Panc1 (cell line): ENCODE data around the gene HM13. TPM values are rescaled to one million over a fixed set of nuclear protein-coding genes. Genes with fewer than 3 reads are reported as not detected.

Experiments used
- ATAC-seq: fragments of 200-7000 bp; cut with Tn5 transposase; 2 replicates; pipeline ENCODE4 v1.9.1; 2020; ENCODE audit warnings: mild to moderate bottlenecking, moderate library complexity
- BruUV-seq: library from RNA; stranded (reverse); fragments of 400-500 nt; replicated peaks from 2 replicates; lab custom pipeline; 2021; lab: Mats Ljungman, UMichigan
- CTCF ChIA-PET: fragments of 300-600 bp; sonication (Branson Sonifier 250); formaldehyde crosslinking; loops from one replicate; lab custom pipeline; 2022; ENCODE audit warnings: antibody characterized with exemption; lab: Charles Lee
- POLR2A ChIA-PET: fragments of 300-600 bp; sonication (Branson Sonifier 250); formaldehyde crosslinking; loops from one replicate; lab custom pipeline; 2022; ENCODE audit warnings: antibody characterized with exemption; lab: Charles Lee
- DNase-seq: peaks from one replicate; pipeline ENCODE4 v3.0.0-alpha.2; 2010; ENCODE audit warnings: low read depth, low spot score
- H3K27ac ChIP-seq: 2 replicates; pipeline ENCODE4 v1.5.1; 2011; ENCODE audit warnings: mild to moderate bottlenecking, low read length, inconsistent platforms
- H3K27me3 ChIP-seq: fragments of 200-500 bp; sonication (Bioruptor generic); 2 replicates; pipeline ENCODE4 v1.6.0; 2014; ENCODE audit warnings: low read length, inconsistent platforms; ENCODE audit not compliant: control insufficient read depth, insufficient read depth
- H3K36me3 ChIP-seq: fragments of 200-500 bp; sonication (Bioruptor generic); 2 replicates; pipeline ENCODE4 v1.5.1; 2014; ENCODE audit warnings: inconsistent platforms, mild to moderate bottlenecking, low read length, moderate library complexity; ENCODE audit not compliant: control insufficient read depth, insufficient read depth
- H3K4me1 ChIP-seq: 2 replicates; pipeline ENCODE4 v1.5.1; 2011; ENCODE audit warnings: inconsistent platforms, mild to moderate bottlenecking, low read length, moderate library complexity; ENCODE audit not compliant: control insufficient read depth, insufficient read depth
- H3K4me3 ChIP-seq, 2 experiments: 2 replicates each; pipeline ENCODE4 v1.5.1; 2011 to 2012; ENCODE audit warnings: low read depth in 2 of 2, low read length in 2 of 2, mild to moderate bottlenecking in 2 of 2, inconsistent platforms in 1 of 2, moderate library complexity in 1 of 2
- H3K9me3 ChIP-seq: fragments of 200-500 bp; sonication (Bioruptor generic); 2 replicates; pipeline ENCODE4 v1.5.1; 2014; ENCODE audit warnings: low read depth, mild to moderate bottlenecking, inconsistent platforms, low read length, moderate library complexity; ENCODE audit not compliant: control insufficient read depth, insufficient read depth
- POLR2AphosphoS5 ChIP-seq: IDR thresholded peaks from 2 replicates; pipeline ENCODE4 v1.6.1; 2012; ENCODE audit warnings: mild to moderate bottlenecking, low read depth, low read length, moderate library complexity
- SIN3A ChIP-seq: IDR thresholded peaks from 2 replicates; pipeline ENCODE4 v1.6.1; 2012; ENCODE audit warnings: low read depth, mild to moderate bottlenecking, low read length, moderate library complexity, borderline replicate concordance; ENCODE audit not compliant: insufficient read depth
- TCF7L2 ChIP-seq: IDR thresholded peaks from 2 replicates; pipeline ENCODE4 v1.6.1; 2011; ENCODE audit warnings: mild to moderate bottlenecking, low read depth, low read length, inconsistent platforms
- in situ Hi-C: cut with HindIII; loops from 2 replicates; pipeline ENCODE4 v1.10.0; 2016; ENCODE audit warnings: low sequenced_read_pairs, low pct_unique_long_range_greater_than_20kb
- intact Hi-C: fragments of 100-400 bp; cut with micrococcal nuclease; formaldehyde crosslinking; loops from one replicate; pipeline ENCODE4 v1.10.0; 2022; ENCODE audit not compliant: unreplicated experiment
- total RNA-seq: library from RNA; stranded (reverse); gene quantifications from one replicate; pipeline ENCODE4 v1.2.1, GENCODE V29; 2021; ENCODE audit not compliant: unreplicated experiment
- TF ChIP-seq, protein P1 (sequence below), 2 experiments: IDR thresholded peaks; 2 replicates each; pipeline ENCODE4 v1.6.1; 2011 to 2012; ENCODE audit warnings: low read depth in 2 of 2, control low read depth in 1 of 2, low read length in 1 of 2, mild to moderate bottlenecking in 1 of 2, moderate library complexity in 1 of 2; ENCODE audit not compliant: insufficient read depth in 1 of 2
- TF ChIP-seq, protein P2 (sequence below): fragments of 450-650 bp; IDR thresholded peaks from 2 replicates; pipeline ENCODE4 v1.5.1; 2017; ENCODE audit warnings: mild to moderate bottlenecking

Gene HM13
- total RNA-seq, 1 experiment from 2014 or later: 337 TPM

DNA sequence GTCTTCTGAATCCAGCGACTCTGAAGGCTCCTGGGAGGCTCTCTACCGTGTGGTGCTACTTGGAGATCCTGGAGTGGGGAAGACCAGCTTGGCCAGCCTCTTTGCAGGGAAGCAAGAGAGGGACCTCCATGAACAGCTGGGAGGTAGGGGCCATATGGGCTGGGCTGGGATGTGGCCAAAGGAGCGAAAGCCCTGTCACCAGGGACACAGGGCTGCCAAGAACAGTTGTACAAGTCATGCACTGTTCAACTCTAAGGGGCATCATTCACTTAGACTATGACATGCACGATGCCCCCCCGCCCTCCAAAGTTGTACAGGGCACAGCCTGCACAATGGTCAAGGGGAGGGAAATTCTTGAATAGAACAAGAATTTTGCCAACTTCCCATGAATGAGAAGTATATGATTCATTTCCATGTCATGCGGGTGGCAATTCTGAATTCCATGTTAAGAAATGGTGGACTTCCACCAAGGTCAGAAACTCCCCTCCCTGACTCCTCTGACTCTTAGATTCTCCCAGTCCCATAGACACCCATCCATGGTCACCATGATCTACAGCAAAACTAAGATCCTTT, 37.5 kb upstream of the HM13 start:
- ChIA-PET POLR2A (interaction anchor here (0.8 kb wide), 1 partner anchor 32 kb away, joined by 9 read pairs; no protein-coding TSS in a partner anchor), CTCF (no interaction called here)
- no peaks in the 10 kb centered on the region for H3K36me3 ChIP-seq
- in situ Hi-C loops (no loop called here), intact Hi-C loops (no loop called here)
- BruUV-seq: no TSS peak
- peaks cover 12% of the 10 kb centered on the region; the same call in 1 of the 2 replicates for H3K4me1 ChIP-seq
- H3K4me3 ChIP-seq: no peak overlapping the region
- no peak for DNase-seq
- 0 out of 2 replicates have a peak, but pooled peaks cover 2% of the 10 kb centered on the region for H3K27me3 ChIP-seq
- ATAC-seq: peak; percentile 20
- no peaks in the 10 kb centered on the region for H3K9me3 ChIP-seq
- no peak overlapping the region for H3K27ac ChIP-seq
- TF ChIP-seq, protein P1, sequence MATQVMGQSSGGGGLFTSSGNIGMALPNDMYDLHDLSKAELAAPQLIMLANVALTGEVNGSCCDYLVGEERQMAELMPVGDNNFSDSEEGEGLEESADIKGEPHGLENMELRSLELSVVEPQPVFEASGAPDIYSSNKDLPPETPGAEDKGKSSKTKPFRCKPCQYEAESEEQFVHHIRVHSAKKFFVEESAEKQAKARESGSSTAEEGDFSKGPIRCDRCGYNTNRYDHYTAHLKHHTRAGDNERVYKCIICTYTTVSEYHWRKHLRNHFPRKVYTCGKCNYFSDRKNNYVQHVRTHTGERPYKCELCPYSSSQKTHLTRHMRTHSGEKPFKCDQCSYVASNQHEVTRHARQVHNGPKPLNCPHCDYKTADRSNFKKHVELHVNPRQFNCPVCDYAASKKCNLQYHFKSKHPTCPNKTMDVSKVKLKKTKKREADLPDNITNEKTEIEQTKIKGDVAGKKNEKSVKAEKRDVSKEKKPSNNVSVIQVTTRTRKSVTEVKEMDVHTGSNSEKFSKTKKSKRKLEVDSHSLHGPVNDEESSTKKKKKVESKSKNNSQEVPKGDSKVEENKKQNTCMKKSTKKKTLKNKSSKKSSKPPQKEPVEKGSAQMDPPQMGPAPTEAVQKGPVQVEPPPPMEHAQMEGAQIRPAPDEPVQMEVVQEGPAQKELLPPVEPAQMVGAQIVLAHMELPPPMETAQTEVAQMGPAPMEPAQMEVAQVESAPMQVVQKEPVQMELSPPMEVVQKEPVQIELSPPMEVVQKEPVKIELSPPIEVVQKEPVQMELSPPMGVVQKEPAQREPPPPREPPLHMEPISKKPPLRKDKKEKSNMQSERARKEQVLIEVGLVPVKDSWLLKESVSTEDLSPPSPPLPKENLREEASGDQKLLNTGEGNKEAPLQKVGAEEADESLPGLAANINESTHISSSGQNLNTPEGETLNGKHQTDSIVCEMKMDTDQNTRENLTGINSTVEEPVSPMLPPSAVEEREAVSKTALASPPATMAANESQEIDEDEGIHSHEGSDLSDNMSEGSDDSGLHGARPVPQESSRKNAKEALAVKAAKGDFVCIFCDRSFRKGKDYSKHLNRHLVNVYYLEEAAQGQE (IDR thresholded peaks at IDR 0.05; ENCODE audit: insufficient read depth in 1 of 2, low read depth in 2 of 2, low read length in 1 of 2): no peak
- TF ChIP-seq, protein P2, sequence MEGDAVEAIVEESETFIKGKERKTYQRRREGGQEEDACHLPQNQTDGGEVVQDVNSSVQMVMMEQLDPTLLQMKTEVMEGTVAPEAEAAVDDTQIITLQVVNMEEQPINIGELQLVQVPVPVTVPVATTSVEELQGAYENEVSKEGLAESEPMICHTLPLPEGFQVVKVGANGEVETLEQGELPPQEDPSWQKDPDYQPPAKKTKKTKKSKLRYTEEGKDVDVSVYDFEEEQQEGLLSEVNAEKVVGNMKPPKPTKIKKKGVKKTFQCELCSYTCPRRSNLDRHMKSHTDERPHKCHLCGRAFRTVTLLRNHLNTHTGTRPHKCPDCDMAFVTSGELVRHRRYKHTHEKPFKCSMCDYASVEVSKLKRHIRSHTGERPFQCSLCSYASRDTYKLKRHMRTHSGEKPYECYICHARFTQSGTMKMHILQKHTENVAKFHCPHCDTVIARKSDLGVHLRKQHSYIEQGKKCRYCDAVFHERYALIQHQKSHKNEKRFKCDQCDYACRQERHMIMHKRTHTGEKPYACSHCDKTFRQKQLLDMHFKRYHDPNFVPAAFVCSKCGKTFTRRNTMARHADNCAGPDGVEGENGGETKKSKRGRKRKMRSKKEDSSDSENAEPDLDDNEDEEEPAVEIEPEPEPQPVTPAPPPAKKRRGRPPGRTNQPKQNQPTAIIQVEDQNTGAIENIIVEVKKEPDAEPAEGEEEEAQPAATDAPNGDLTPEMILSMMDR: no peak
- no peak for TF ChIP-seq TCF7L2
- no peak for TF ChIP-seq POLR2AphosphoS5
- no peak for TF ChIP-seq SIN3A

DNA sequence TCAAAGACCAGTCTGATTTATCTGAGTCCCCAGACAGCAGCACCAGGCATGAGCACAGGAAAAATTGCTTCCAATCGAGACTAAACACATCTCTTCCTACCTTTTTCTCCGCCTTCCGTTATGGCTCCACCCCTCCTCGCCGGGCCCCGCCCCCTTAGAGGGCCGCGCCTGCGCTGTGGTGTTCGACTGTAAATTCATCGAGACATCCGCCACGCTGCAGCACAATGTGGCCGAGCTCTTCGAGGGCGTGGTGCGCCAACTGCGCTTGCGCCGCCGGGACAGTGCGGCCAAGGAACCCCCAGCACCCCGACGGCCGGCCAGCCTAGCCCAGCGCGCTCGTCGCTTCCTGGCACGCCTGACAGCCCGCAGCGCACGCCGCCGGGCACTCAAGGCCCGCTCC, 30.2 kb upstream of the HM13 start:
- Histone ChIP-seq H3K27me3 (no peaks in the 10 kb centered on the region), H3K4me1 (no peaks in the 10 kb centered on the region), H3K27ac (no peak overlapping the region), H3K9me3 (no peaks in the 10 kb centered on the region), H3K4me3 (no peak overlapping the region), H3K36me3 (no peaks in the 10 kb centered on the region)
- no TSS peak for BruUV-seq
- DNase-seq (no peak), ATAC-seq (0 out of 2 replicates have a peak, but pooled peaks have one; percentile 3)
- in situ Hi-C loops: no loop called here
- TF ChIP-seq, protein P2: no peak
- TF ChIP-seq SIN3A: no peak
- no peak for TF ChIP-seq POLR2AphosphoS5
- TF ChIP-seq, protein P1 (IDR thresholded peaks at IDR 0.05; ENCODE audit: insufficient read depth in 1 of 2, low read depth in 2 of 2, low read length in 1 of 2): no peak
- no peak for TF ChIP-seq TCF7L2
- intact Hi-C loops: no loop called here
- POLR2A ChIA-PET: no interaction called here
- CTCF ChIA-PET: interaction anchor here (0.6 kb wide), 1 partner anchor 1947 kb away, joined by 3 read pairs; no protein-coding TSS in a partner anchor
